Natural killer cell (primary cell): ENCODE results near the gene GSE1. TPM values are rescaled to one million over a fixed set of nuclear protein-coding genes. Genes with fewer than 3 reads are reported as not detected.

ENCODE experiments used
- ATAC-seq, 3 donors: fragments of 150-1000 bp in 2 of 3; fragments of 200-7000 bp in 1 of 3; cut with Tn5 transposase; 1 replicate in 1 of 3; 2 replicates in 2 of 3; pipeline ENCODE4 v1.10.0; 2021; ENCODE audit warnings: mild to moderate bottlenecking in 2 of 3, moderate library complexity in 2 of 3
- DNase-seq, 2 donors: peaks; one replicate each; pipeline versions ENCODE4 v3.0.0 to v3.0.0-alpha.2; 2013 to 2021; ENCODE audit warnings: mixed read lengths in 1 of 2
- H3K27ac ChIP-seq: one replicate; pipeline ENCODE4 v1.5.1; 2013; ENCODE audit warnings: mild to moderate bottlenecking, low read length
- H3K27me3 ChIP-seq: one replicate; pipeline ENCODE4 v1.6.1; 2013; ENCODE audit warnings: low read length; ENCODE audit not compliant: control insufficient read depth, insufficient read depth
- H3K36me3 ChIP-seq: one replicate; pipeline ENCODE4 v1.6.1; 2013; ENCODE audit warnings: low read length; ENCODE audit not compliant: control insufficient read depth, insufficient read depth
- H3K4me1 ChIP-seq: one replicate; pipeline ENCODE4 v1.6.1; 2013; ENCODE audit warnings: low read length; ENCODE audit not compliant: control insufficient read depth, insufficient read depth
- H3K4me3 ChIP-seq: one replicate; pipeline ENCODE4 v1.5.1; 2013; ENCODE audit warnings: low read length
- H3K9me3 ChIP-seq: one replicate; pipeline ENCODE4 v1.6.1; 2013; ENCODE audit warnings: low read length; ENCODE audit not compliant: control insufficient read depth, insufficient read depth
- H3K27ac Mint-ChIP-seq, 2 donors: one replicate each; pipeline ENCODE4 v1.8.0; 2022; ENCODE audit warnings: mild to moderate bottlenecking in 2 of 2, mixed read lengths in 2 of 2, moderate library complexity in 1 of 2
- H3K27me3 Mint-ChIP-seq, 2 donors: one replicate each; pipeline ENCODE4 v1.8.0; 2022; ENCODE audit warnings: low read depth in 2 of 2, mixed read lengths in 2 of 2
- H3K36me3 Mint-ChIP-seq: one replicate; pipeline ENCODE4 v1.8.0; 2022; ENCODE audit warnings: mixed read lengths
- H3K4me1 Mint-ChIP-seq, 2 donors: one replicate each; pipeline ENCODE4 v1.8.0; 2022; ENCODE audit warnings: mixed read lengths in 2 of 2
- H3K4me3 Mint-ChIP-seq: one replicate; pipeline ENCODE4 v1.8.0; 2022; ENCODE audit warnings: mild to moderate bottlenecking, moderate library complexity, mixed read lengths
- H3K9me3 Mint-ChIP-seq, 2 donors: one replicate each; pipeline ENCODE4 v1.8.0; 2022; ENCODE audit warnings: mixed read lengths in 2 of 2
- CTCF ChIP-seq: fragments of 200-600 bp; IDR thresholded peaks from one replicate; pipeline ENCODE4 v1.8.0; 2022; ENCODE audit warnings: antibody characterized with exemption
- WGBS: methylation state at CpG from one replicate; pipeline ENCODE4 v1.1.7; 2013; ENCODE audit warnings: missing lambda C conversion rate; ENCODE audit not compliant: insufficient coverage; 5-methylcytosine and 5-hydroxymethylcytosine counted together
- intact Hi-C: fragments of 100-400 bp; cut with micrococcal nuclease; formaldehyde crosslinking; loops from one replicate; pipeline ENCODE4 v1.14.2; 2022
- total RNA-seq, 4 donors: library from RNA; stranded (reverse); fragments of 120-200 nt in 1 of 4; gene quantifications; one replicate each; pipeline versions ENCODE4 v1.2.3 to v1.2.4, GENCODE V29; 2013 to 2022

The GSE1 gene
- total RNA-seq, 3 donors from 2014 or later (not counting 1 experiment from before 2014, with no cell fraction given): 232 to 277 (median 233) TPM

- intact Hi-C loops: no loop called here
- H3K27me3 Mint-ChIP-seq: no peaks in the 10 kb centered on the region
- ATAC-seq: no peak
- H3K4me1 ChIP-seq: peaks cover 92% of the 10 kb centered on the region
- H3K4me1 Mint-ChIP-seq: peaks cover 92 to 95% of the 10 kb centered on the region in 2 donors
- H3K27ac Mint-ChIP-seq: peak overlapping the region; percentile 75 to 85
- H3K27me3 ChIP-seq: no peaks in the 10 kb centered on the region
- no peaks in the 10 kb centered on the region for H3K36me3 Mint-ChIP-seq
- no peak overlapping the region for H3K4me3 ChIP-seq
- H3K27ac ChIP-seq: no peak overlapping the region
- WGBS: 91% methylated on average over 12 of the region's 13 CpGs
- peak overlapping the region; percentile 42 for H3K4me3 Mint-ChIP-seq
- no peaks in the 10 kb centered on the region for H3K9me3 Mint-ChIP-seq
- DNase-seq: no peak
- H3K9me3 ChIP-seq: no peaks in the 10 kb centered on the region
- TF ChIP-seq CTCF: no peak
- H3K36me3 ChIP-seq: no peaks in the 10 kb centered on the region
Observed at GRCh38 chr16:85579191-85579590, 33.9 kb upstream of the GSE1 start.

DNA sequence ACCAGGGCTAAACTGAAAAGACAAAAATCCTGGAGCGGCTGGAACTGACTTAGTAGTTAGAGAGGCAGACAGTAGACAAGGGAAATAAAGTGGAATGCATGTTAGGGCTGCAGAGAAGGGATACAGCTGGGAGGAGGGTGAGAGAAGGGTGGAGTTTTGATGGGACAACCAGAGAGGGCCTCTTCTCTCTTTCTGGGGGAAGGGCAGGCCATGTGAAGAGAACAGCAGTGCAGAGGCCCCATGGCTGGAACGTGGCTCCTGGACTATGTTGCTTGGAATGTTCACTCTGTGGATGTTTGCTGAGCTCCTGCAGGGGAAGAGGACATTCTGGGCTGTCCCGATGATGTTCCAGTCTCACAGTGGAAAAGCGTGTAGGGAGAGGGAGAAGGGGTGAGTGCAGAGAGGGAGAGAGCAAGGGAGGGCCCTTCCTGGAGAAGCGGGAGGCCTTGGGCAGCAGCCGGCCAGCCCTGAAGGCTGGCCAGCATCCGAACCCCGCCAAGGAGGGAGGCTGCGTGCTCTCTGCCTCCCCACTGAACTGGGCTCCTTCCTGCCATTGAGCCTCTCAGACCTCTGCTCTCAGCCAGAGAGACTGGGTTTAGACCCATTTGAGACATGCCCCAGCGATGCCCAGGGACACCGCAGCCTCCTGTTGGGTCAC lies 33.1 kb upstream of the GSE1 start:
- Mint-ChIP-seq H3K27ac (peak overlapping the region; percentile 75 to 85), H3K4me3 (no peak overlapping the region), H3K36me3 (no peaks in the 10 kb centered on the region), H3K4me1 (peaks cover 93 to 97% of the 10 kb centered on the region in 2 donors), H3K27me3 (no peaks in the 10 kb centered on the region), H3K9me3 (no peaks in the 10 kb centered on the region)
- peaks cover 91% of the 10 kb centered on the region for H3K4me1 ChIP-seq
- H3K36me3 ChIP-seq: no peaks in the 10 kb centered on the region
- no peak for TF ChIP-seq CTCF
- intact Hi-C loops: no loop called here
- no peak overlapping the region for H3K4me3 ChIP-seq
- DNase-seq (no peak), ATAC-seq (no peak)
- H3K9me3 ChIP-seq: no peaks in the 10 kb centered on the region
- no peak overlapping the region for H3K27ac ChIP-seq
- no peaks in the 10 kb centered on the region for H3K27me3 ChIP-seq
- 92% methylated on average over 11 of the region's 11 CpGs for WGBS

DNA sequence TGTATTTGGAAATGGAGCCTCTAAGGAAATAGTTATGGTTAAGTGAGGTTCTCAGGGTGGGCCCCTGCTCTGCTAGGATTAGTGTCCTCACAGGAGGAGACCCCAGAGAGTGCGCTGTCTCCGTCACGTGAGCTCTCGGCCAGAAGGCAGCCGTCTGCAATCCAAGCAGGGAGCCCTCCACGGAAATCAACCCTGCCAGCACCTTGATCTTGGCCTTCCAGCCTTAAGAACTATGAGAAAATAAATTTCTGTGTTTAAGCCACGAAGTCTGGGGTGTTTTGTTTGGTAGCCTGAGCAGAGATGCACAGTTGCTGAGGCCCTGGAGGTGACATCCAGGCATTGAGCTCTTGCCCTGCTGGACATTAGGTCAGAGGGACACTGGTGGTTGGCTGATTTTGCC lies 32.4 kb upstream of the GSE1 start:
- Histone ChIP-seq H3K27ac (no peak overlapping the region), H3K4me3 (no peak overlapping the region), H3K4me1 (peaks cover 95% of the 10 kb centered on the region), H3K36me3 (peaks cover under 1% of the 10 kb centered on the region), H3K27me3 (no peaks in the 10 kb centered on the region), H3K9me3 (no peaks in the 10 kb centered on the region)
- 94% methylated on average over 7 of the region's 7 CpGs for WGBS
- ATAC-seq (no peak), DNase-seq (no peak)
- no peaks in the 10 kb centered on the region for H3K36me3 Mint-ChIP-seq
- peaks cover 86 to 97% of the 10 kb centered on the region in 2 donors for H3K4me1 Mint-ChIP-seq
- no peaks in the 10 kb centered on the region for H3K27me3 Mint-ChIP-seq
- intact Hi-C loops: no loop called here
- no peak for TF ChIP-seq CTCF
- H3K4me3 Mint-ChIP-seq: peak overlapping the region; percentile 32
- H3K9me3 Mint-ChIP-seq: no peaks in the 10 kb centered on the region
- H3K27ac Mint-ChIP-seq: peak overlapping the region; percentile 43 to 85
